Activated CD8-positive, alpha-beta memory T cell treated with anti-CD3 and anti-CD28 coated beads for 24 hours (primary cell): Measurements from ENCODE around the gene SFRP5.

Experiments
- DNase-seq: peaks from one replicate; pipeline ENCODE4 v3.0.0-alpha.2; 2020

Gene SFRP5

GRCh38 chr10:97771913-97772823 is at the start of gene SFRP5:
SFRP5 (minus strand) TSS chr10:97771999; CDS start chr10:97771833, 166 bp downstream.
- DNase-seq: no peak

- no peak for DNase-seq
Measured at GRCh38 chr10:97820096-97820704, 48.4 kb upstream of the SFRP5 start.

- DNase-seq: no peak
Measured at GRCh38 chr10:97818572-97818971, 46.8 kb upstream of the SFRP5 start.

GRCh38 chr10:97816609-97817008 is 44.8 kb upstream of the SFRP5 start:
- DNase-seq: no peak

- DNase-seq: no peak
Measured at GRCh38 chr10:97814996-97815395, 43.2 kb upstream of the SFRP5 start.

GRCh38 chr10:97813311-97813710 is 41.5 kb upstream of the SFRP5 start:
- DNase-seq: no peak

- DNase-seq: no peak
Measured at GRCh38 chr10:97812696-97813095, 40.9 kb upstream of the SFRP5 start.

- DNase-seq: no peak
Measured at GRCh38 chr10:97811958-97812357, 40.2 kb upstream of the SFRP5 start.

- no peak for DNase-seq
Measured at GRCh38 chr10:97810446-97810845, 38.6 kb upstream of the SFRP5 start.

- no peak for DNase-seq
Measured at GRCh38 chr10:97805949-97806348, 34.1 kb upstream of the SFRP5 start.

GRCh38 chr10:97805096-97805884 is 33.5 kb upstream of the SFRP5 start:
- no peak for DNase-seq

- no peak for DNase-seq
Measured at GRCh38 chr10:97801422-97801821, 29.6 kb upstream of the SFRP5 start.

GRCh38 chr10:97800474-97800873 is 28.7 kb upstream of the SFRP5 start:
- no peak for DNase-seq

- DNase-seq: no peak
Measured at GRCh38 chr10:97798958-97799610, 27.3 kb upstream of the SFRP5 start.

GRCh38 chr10:97796651-97797050 is 24.9 kb upstream of the SFRP5 start:
- DNase-seq: peak; percentile 60

GRCh38 chr10:97795886-97796285 is 24.1 kb upstream of the SFRP5 start:
- DNase-seq: no peak

- DNase-seq: peak; percentile 89
Measured at GRCh38 chr10:97791824-97792721, 20.3 kb upstream of the SFRP5 start.

- DNase-seq: no peak
Measured at GRCh38 chr10:97789770-97790397, 18.1 kb upstream of the SFRP5 start.

GRCh38 chr10:97788552-97789442 is 17.0 kb upstream of the SFRP5 start:
- no peak for DNase-seq

- DNase-seq: no peak
Measured at GRCh38 chr10:97785731-97786130, 13.9 kb upstream of the SFRP5 start.
